Activated T-helper 1 cell treated with anti-CD3 and anti-CD28 coated beads, Interleukin-12 subunit alpha, Interleukin-12 subunit beta, Interleukin-2, Interleukin-4 antibody, amounts not matched to agents 30 ng/mL and 10 ng/mL and 1 ng/mL, durations not matched to agents 14 hours and 24 hours and 36 hours (primary cell): ENCODE results near the gene C1orf174. TPM values are rescaled to one million over a fixed set of nuclear protein-coding genes. Genes with fewer than 3 reads are reported as not detected.

ENCODE experiments used
- total RNA-seq: library from RNA; stranded (reverse); gene quantifications from 2 replicates; pipeline ENCODE4 v1.2.3, GENCODE V29; 2022

Gene C1orf174
- total RNA-seq, 1 donor from 2014 or later = 45.1 TPM

Other genes starting within 250 kb of the C1orf174 start
- 1.4 and 1.5 TPM in 2 replicates for gene TP73, start 247.8 kb downstream of the C1orf174 start, total RNA-seq
- gene CCDC27, start 147.8 kb downstream of the C1orf174 start, total RNA-seq = not detected in 2 replicates
- gene SMIM1, start 127.5 kb downstream of the C1orf174 start, total RNA-seq = 1.0 and 1.2 TPM in 2 replicates
- gene LRRC47, start 103.8 kb downstream of the C1orf174 start, total RNA-seq = 45.2 and 50.1 TPM in 2 replicates
- 43.4 and 55.5 TPM in 2 replicates for gene CEP104, start 43.1 kb downstream of the C1orf174 start, total RNA-seq
- gene DFFB, start 42.8 kb downstream of the C1orf174 start, total RNA-seq = 13.7 and 15.8 TPM in 2 replicates